ENCODE measurements around the gene AP2A2. TPM values are rescaled to one million over a fixed set of nuclear protein-coding genes. Genes with fewer than 3 reads are reported as not detected.

Gene AP2A2
- total RNA-seq, 6 experiments from 2014 or later, result 41.4 to 66.7 (median 53.8) TPM

DNA sequence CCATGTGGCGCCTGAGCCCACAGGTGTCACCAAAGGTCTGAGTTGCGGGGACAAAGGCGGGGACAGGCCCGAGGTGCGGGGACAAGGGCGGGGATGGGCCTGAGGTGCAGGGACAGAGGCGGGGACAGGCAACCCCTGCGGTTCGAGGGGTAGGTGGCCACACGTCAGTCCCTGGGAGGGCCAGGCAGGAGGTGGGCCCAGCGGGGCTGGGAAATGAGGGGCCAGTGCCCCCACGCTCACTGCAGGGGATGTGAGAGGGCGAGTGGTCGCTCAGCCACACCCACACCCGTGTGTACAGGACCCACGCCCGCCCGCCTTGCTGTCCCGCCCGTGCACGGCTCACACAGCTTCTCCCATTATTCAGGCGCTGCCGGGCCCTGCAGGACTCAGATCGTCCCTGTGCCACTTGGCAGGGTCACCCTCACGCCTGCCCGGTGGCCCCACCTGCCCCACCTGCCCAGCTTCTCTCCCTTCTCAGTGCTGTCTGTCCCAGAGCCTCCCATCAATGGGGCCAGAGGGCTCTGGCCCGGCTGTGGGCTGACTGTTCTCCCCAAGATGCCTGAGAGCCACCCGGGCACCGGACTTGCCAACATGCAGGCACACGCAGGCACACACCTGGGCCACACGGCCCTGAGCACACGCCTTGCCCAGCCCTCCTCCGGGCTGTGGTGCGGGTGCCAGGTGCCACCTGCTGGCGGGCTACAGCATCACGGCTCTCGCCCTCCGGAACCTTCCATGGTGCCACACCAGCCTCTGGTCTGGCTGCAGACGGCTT lies 125.1 kb downstream of the AP2A2 start:
- DNase-seq (peak; percentile 77 to 82 (median 80)), ATAC-seq (peak; percentile 94 to 99 (median 98))
- intact Hi-C loops (cut with DNase I), result loop anchor here (5.0 to 10.0 kb wide), 3 partner anchors 156 to 203 kb away; no protein-coding TSS in a partner anchor
- no CpG with 5 or more reads among the region's 39 CpGs for WGBS (ENCODE audit: insufficient coverage, low coverage, low lambda C conversion rate, missing lambda C conversion rate)
- H3K27me3 ChIP-seq, result no peaks in the 10 kb centered on the region
- H3K27ac ChIP-seq, result no peak overlapping the region
- TF ChIP-seq, protein P1, sequence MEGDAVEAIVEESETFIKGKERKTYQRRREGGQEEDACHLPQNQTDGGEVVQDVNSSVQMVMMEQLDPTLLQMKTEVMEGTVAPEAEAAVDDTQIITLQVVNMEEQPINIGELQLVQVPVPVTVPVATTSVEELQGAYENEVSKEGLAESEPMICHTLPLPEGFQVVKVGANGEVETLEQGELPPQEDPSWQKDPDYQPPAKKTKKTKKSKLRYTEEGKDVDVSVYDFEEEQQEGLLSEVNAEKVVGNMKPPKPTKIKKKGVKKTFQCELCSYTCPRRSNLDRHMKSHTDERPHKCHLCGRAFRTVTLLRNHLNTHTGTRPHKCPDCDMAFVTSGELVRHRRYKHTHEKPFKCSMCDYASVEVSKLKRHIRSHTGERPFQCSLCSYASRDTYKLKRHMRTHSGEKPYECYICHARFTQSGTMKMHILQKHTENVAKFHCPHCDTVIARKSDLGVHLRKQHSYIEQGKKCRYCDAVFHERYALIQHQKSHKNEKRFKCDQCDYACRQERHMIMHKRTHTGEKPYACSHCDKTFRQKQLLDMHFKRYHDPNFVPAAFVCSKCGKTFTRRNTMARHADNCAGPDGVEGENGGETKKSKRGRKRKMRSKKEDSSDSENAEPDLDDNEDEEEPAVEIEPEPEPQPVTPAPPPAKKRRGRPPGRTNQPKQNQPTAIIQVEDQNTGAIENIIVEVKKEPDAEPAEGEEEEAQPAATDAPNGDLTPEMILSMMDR (IDR thresholded peaks at IDR 0.05), result peak; percentile 91 to 97 (median 94)
- TF ChIP-seq POLR2A (IDR thresholded peaks at IDR 0.05), result no peak
- H3K36me3 ChIP-seq, result no peaks in the 10 kb centered on the region
- H3K9me3 ChIP-seq, result no peaks in the 10 kb centered on the region
- no peak overlapping the region for H3K4me3 ChIP-seq
- no peaks in the 10 kb centered on the region for H3K4me1 ChIP-seq

DNA sequence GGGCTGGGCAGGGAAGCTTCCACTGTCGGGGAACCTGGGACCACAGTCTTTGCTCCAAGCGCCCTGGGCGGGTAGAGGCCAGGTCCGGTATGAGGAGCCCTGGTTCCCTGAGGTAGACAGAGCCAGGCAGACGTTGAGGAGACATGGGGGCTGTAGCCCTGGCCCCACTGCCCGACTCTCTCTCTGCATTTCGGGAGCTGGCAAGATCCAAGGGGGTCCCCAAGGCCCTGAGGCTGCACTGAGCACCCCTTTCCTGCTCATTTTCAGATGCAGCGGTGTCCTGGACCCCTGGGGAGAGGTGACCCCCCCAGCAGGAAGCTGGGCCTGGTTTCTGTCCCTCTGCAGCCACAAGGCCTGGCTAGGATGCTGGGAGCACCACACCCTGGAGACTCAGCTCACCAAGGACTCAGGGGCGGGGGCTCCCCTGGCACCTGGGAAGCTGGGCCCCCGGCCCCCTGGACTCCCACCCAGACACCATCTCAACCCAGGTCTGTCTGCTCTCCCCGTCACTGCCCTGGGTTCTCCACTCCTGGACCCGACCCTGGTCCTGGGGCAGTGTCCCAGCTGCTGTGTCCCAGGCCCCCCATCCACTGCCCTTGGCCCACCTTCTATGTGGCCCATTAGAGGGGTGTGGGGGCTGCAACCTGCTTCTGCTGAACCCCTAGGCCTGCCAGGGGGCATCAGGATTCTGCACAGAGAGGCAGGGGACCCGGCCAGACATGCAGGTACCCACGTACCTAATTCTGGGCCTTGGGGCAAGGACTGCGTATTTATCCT lies 125.9 kb downstream of the AP2A2 start:
- Histone ChIP-seq H3K27ac (no peak overlapping the region), H3K4me3 (no peak overlapping the region), H3K36me3 (no peaks in the 10 kb centered on the region), H3K9me3 (no peaks in the 10 kb centered on the region), H3K4me1 (no peaks in the 10 kb centered on the region), H3K27me3 (no peaks in the 10 kb centered on the region)
- no peak for TF ChIP-seq POLR2A (IDR thresholded peaks at IDR 0.05)
- TF ChIP-seq, protein P1 (IDR thresholded peaks at IDR 0.05), result no peak
- WGBS (ENCODE audit: insufficient coverage, low coverage, low lambda C conversion rate, missing lambda C conversion rate), result 70% methylated on average over 2 of the region's 15 CpGs
- ATAC-seq (no peak), DNase-seq (peak in 2 of 3 donors; percentile 19 to 46)
- intact Hi-C loops (cut with DNase I), result loop anchor here (5.0 to 10.0 kb wide), 3 partner anchors 157 to 204 kb away; no protein-coding TSS in a partner anchor

DNA sequence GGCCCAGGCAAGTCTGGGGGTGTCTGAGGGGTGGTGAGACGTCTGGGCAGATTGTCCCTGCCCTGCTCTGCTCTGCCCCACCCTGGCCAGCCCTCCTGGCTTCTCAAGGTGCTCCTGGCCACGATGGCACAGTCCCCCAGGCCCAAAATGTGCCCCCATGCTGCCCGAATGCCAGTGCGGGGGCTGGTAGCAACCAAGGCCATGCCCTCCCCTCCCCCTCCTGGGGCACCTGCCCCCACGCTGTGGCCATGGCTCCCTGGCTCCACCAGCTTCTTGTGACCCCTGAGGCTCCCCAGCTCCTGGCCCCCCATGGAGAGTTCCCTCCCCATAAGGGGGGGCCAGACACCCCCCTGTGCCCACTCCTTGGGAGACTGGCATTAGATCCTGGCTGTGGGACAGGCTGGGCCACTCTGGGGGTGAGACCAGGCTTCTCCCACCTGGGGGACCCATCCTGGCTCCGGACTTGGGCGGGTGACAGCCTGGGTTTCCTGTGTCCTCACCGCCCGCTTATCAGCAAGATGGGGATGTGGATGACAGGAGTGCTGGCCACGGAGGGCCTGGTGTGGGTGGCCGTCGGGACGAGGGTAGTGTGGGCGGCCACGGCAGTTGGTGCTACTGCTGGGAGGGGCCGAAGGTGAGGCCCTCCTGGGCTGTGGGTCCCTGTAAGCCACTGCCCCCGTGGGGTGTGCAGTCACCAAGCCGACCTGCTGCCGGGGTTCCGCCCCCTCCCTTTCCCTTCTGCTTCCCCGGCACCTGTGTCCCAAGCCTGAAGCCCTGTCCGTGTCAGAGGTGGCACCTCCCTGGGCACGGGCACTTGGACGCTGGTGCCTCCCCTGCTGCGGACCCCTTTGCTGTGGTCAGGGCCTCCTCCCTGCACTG lies 126.7 kb downstream of the AP2A2 start:
- Histone ChIP-seq H3K36me3 (no peaks in the 10 kb centered on the region), H3K4me3 (no peak overlapping the region), H3K27ac (no peak overlapping the region), H3K9me3 (no peaks in the 10 kb centered on the region), H3K27me3 (no peaks in the 10 kb centered on the region), H3K4me1 (no peaks in the 10 kb centered on the region)
- WGBS (ENCODE audit: insufficient coverage, low coverage, low lambda C conversion rate, missing lambda C conversion rate), result 36% methylated on average over 6 of the region's 25 CpGs
- intact Hi-C loops (cut with DNase I), result loop anchor here (5.0 to 10.0 kb wide), 3 partner anchors 158 to 205 kb away; no protein-coding TSS in a partner anchor
- peak in 2 of 3 donors; percentile 16 to 31 for DNase-seq
- no peak for ATAC-seq
- TF ChIP-seq, protein P1 (IDR thresholded peaks at IDR 0.05), result no peak
- TF ChIP-seq POLR2A (IDR thresholded peaks at IDR 0.05), result no peak
